ENCODE measurements around the gene LUC7L2. TPM values are rescaled to one million over a fixed set of nuclear protein-coding genes. Genes with fewer than 3 reads are reported as not detected.

Gene LUC7L2
- total RNA-seq, 1 donor from 2014 or later = 56.0 TPM

GRCh38 chr7:139366400-139366799 is 6.7 kb downstream of the LUC7L2 start:
- no peak for DNase-seq (ENCODE audit: low read depth)
- Histone ChIP-seq H3K27me3 (ENCODE audit: control insufficient read depth, insufficient read depth, low read length) (no peaks in the 10 kb centered on the region), H3K36me3 (ENCODE audit: control insufficient read depth, insufficient read depth, low read length) (no peaks in the 10 kb centered on the region), H3K4me3 (ENCODE audit: low read depth, low read length) (no peak overlapping the region)
- TF ChIP-seq CTCF (IDR thresholded peaks at IDR 0.05; ENCODE audit: insufficient read depth, low read length, poor library complexity, severe bottlenecking) = no peak

- Histone ChIP-seq H3K36me3 (ENCODE audit: control insufficient read depth, insufficient read depth, low read length) (no peaks in the 10 kb centered on the region), H3K4me3 (ENCODE audit: low read depth, low read length) (no peak overlapping the region), H3K27me3 (ENCODE audit: control insufficient read depth, insufficient read depth, low read length) (no peaks in the 10 kb centered on the region)
- DNase-seq (ENCODE audit: low read depth) = no peak
- TF ChIP-seq CTCF (IDR thresholded peaks at IDR 0.05; ENCODE audit: insufficient read depth, low read length, poor library complexity, severe bottlenecking) = no peak
Measured at GRCh38 chr7:139367438-139368155, 7.9 kb downstream of the LUC7L2 start.

GRCh38 chr7:139370301-139370942 is 10.7 kb downstream of the LUC7L2 start:
- DNase-seq (ENCODE audit: low read depth) = no peak
- Histone ChIP-seq H3K4me3 (ENCODE audit: low read depth, low read length) (no peak overlapping the region), H3K27me3 (ENCODE audit: control insufficient read depth, insufficient read depth, low read length) (no peaks in the 10 kb centered on the region), H3K36me3 (ENCODE audit: control insufficient read depth, insufficient read depth, low read length) (no peaks in the 10 kb centered on the region)
- TF ChIP-seq CTCF (IDR thresholded peaks at IDR 0.05; ENCODE audit: insufficient read depth, low read length, poor library complexity, severe bottlenecking) = no peak

GRCh38 chr7:139370943-139371313 is 11.2 kb downstream of the LUC7L2 start:
- no peaks in the 10 kb centered on the region for H3K27me3 ChIP-seq (ENCODE audit: control insufficient read depth, insufficient read depth, low read length)
- H3K36me3 ChIP-seq (ENCODE audit: control insufficient read depth, insufficient read depth, low read length) = no peaks in the 10 kb centered on the region
- TF ChIP-seq CTCF (IDR thresholded peaks at IDR 0.05; ENCODE audit: insufficient read depth, low read length, poor library complexity, severe bottlenecking) = no peak

GRCh38 chr7:139374246-139374645 is 14.6 kb downstream of the LUC7L2 start:
- TF ChIP-seq CTCF (IDR thresholded peaks at IDR 0.05; ENCODE audit: insufficient read depth, low read length, poor library complexity, severe bottlenecking) = no peak
- DNase-seq (ENCODE audit: low read depth) = no peak
- H3K36me3 ChIP-seq (ENCODE audit: control insufficient read depth, insufficient read depth, low read length) = peaks cover 2% of the 10 kb centered on the region
- no peak overlapping the region for H3K4me3 ChIP-seq (ENCODE audit: low read depth, low read length)
- H3K27me3 ChIP-seq (ENCODE audit: control insufficient read depth, insufficient read depth, low read length) = no peaks in the 10 kb centered on the region

More at GRCh38 chr7:139370943-139371313, 11.2 kb downstream of the LUC7L2 start:
- H3K4me3 ChIP-seq (ENCODE audit: low read depth, low read length) = no peak overlapping the region
- no peak for DNase-seq (ENCODE audit: low read depth)

Measured in kidney epithelial cell (primary cell).